SK-N-MC (cell line): ENCODE results near the gene PIAS4.

Experiments used
- EZH2 ChIP-seq: fragments of 200-600 bp; sonication (generic); IDR thresholded peaks from one replicate; pipeline ENCODE4 v1.6.1; 2017; ENCODE audit warnings: antibody characterized with exemption
- POLR2AphosphoS5 ChIP-seq: IDR thresholded peaks from 2 replicates; pipeline ENCODE4 v1.6.1; 2012; ENCODE audit warnings: mild to moderate bottlenecking, low read depth, low read length, borderline replicate concordance

DNA sequence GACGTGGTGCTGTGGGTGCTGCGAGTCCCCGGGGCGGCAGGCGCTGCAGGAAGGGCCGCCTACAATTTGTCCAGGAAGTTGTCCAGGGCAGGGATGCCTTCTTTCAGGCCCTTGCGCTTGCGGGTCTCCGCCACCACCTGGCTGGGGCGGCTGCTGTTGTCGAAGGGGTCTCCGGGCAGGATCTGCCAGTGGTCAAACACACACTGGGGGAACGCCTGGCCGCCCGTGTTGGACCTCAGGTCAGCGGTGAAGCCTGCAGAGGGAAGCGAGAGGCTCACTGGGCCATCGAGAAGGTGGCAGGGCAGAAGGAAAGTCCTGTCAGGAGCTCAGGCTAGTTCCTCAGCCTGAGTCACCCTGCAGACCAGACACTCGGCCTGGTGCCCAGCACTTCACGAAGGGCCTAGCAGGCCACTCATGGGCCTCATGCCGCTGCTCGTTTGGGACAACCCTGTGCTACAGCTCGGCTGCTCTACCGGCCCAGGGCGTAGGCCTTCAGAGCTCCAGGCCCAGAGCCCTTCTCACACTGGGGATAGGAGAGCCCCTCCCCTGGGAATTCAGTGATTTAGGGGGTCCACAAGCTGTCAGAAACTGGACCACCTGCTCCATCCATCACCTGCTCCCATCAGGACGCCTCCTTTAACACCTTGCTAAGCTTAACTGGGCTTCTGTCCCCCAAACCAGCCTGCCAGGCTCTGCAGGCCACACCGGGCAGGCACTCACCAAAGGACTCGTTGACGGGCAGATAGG, 30.9 kb upstream of the PIAS4 start:
- TF ChIP-seq EZH2: no peak
- TF ChIP-seq POLR2AphosphoS5: 0 out of 2 replicates have a peak, but pooled peaks have one; percentile 22
